Subcutaneous adipose tissue (tissue), 4 donors: Measurements from ENCODE around the gene PLD1. TPM values are rescaled to one million over a fixed set of nuclear protein-coding genes. Genes with fewer than 3 reads are reported as not detected.

ENCODE experiments used
- CTCF ChIP-seq: fragments of 450-650 bp; IDR thresholded peaks from one replicate; pipeline ENCODE4 v1.5.1; 2016; ENCODE audit warnings: low read depth, mild to moderate bottlenecking, control low read depth, antibody characterized with exemption, moderate library complexity
- total RNA-seq, 4 donors: library from RNA; depleted of rRNA; stranded (reverse); fragments of >200 nt; gene quantifications; one replicate each; pipeline ENCODE4 v1.1.0, GENCODE V29; 2016

Gene PLD1
- total RNA-seq, 4 donors from 2014 or later = 20.5 to 48.2 (median 26.9) TPM

- TF ChIP-seq CTCF = no peak
These were observed 24.8 kb upstream of the PLD1 start for GRCh38 chr3:171835116-171835515.

- TF ChIP-seq CTCF = no peak
These were observed 24.1 kb upstream of the PLD1 start for GRCh38 chr3:171834461-171834801.

- no peak for TF ChIP-seq CTCF
These were observed 23.6 kb upstream of the PLD1 start for GRCh38 chr3:171833789-171834460.

GRCh38 chr3:171832989-171833388 lies 22.7 kb upstream of the PLD1 start:
- no peak for TF ChIP-seq CTCF

- TF ChIP-seq CTCF = no peak
These were observed 21.7 kb upstream of the PLD1 start for GRCh38 chr3:171831936-171832335.

GRCh38 chr3:171830518-171830875 lies 20.2 kb upstream of the PLD1 start:
- TF ChIP-seq CTCF = no peak

- TF ChIP-seq CTCF = no peak
These were observed 19.7 kb upstream of the PLD1 start for GRCh38 chr3:171829841-171830517.
